Neural crest cell (in vitro differentiated cells): Measurements from ENCODE around the gene PTPN13. TPM values are rescaled to one million over a fixed set of nuclear protein-coding genes. Genes with fewer than 3 reads are reported as not detected.

Experiments
- DNase-seq: peaks from one replicate; pipeline ENCODE4 v3.0.0; 2021; ENCODE audit warnings: low read depth, mixed read lengths, low spot score
- H3K27ac Mint-ChIP-seq: one replicate; pipeline ENCODE4 v1.8.0; 2021; ENCODE audit warnings: mild to moderate bottlenecking, mixed read lengths; ENCODE audit not compliant: unreplicated experiment
- H3K27me3 Mint-ChIP-seq: 2 replicates; pipeline ENCODE4 v1.8.0; 2021; ENCODE audit warnings: low read depth, mild to moderate bottlenecking, mixed read lengths
- H3K36me3 Mint-ChIP-seq: 2 replicates; pipeline ENCODE4 v1.8.0; 2021; ENCODE audit warnings: low read depth, mild to moderate bottlenecking, mixed read lengths
- H3K4me1 Mint-ChIP-seq: 2 replicates; pipeline ENCODE4 v1.8.0; 2021; ENCODE audit warnings: mixed read lengths
- H3K4me3 Mint-ChIP-seq: one replicate; pipeline ENCODE4 v1.8.0; 2021; ENCODE audit warnings: mild to moderate bottlenecking, mixed read lengths
- H3K9me3 Mint-ChIP-seq: 2 replicates; pipeline ENCODE4 v1.8.0; 2021; ENCODE audit warnings: mixed read lengths
- CTCF ChIP-seq: fragments of 200-600 bp; sonication (generic); conservative IDR thresholded peaks from 2 replicates; pipeline ENCODE4 v1.5.0; 2021; ENCODE audit warnings: antibody characterized with exemption, mild to moderate bottlenecking
- total RNA-seq: library from RNA; stranded (reverse); gene quantifications from 2 replicates; pipeline ENCODE4 v1.2.1, GENCODE V29; 2021

Gene PTPN13
- total RNA-seq, 1 donor from 2014 or later, result 65.6 TPM

GRCh38 chr4:86657910-86658309 is 63.8 kb downstream of the PTPN13 start:
- Mint-ChIP-seq H3K4me1 (peaks cover 14% of the 10 kb centered on the region), H3K27me3 (no peaks in the 10 kb centered on the region), H3K27ac (no peak overlapping the region), H3K9me3 (peaks cover 11% of the 10 kb centered on the region), H3K36me3 (peaks cover 40% of the 10 kb centered on the region), H3K4me3 (no peak overlapping the region)
- DNase-seq, result no peak
- no peak for TF ChIP-seq CTCF

GRCh38 chr4:86660401-86660800 is 66.3 kb downstream of the PTPN13 start:
- Mint-ChIP-seq H3K9me3 (peaks cover 2% of the 10 kb centered on the region), H3K27ac (no peak overlapping the region), H3K36me3 (peaks cover 21% of the 10 kb centered on the region), H3K4me3 (no peak overlapping the region), H3K4me1 (peaks cover 34% of the 10 kb centered on the region), H3K27me3 (no peaks in the 10 kb centered on the region)
- TF ChIP-seq CTCF, result no peak
- no peak for DNase-seq

GRCh38 chr4:86661006-86661405 is 66.9 kb downstream of the PTPN13 start:
- Mint-ChIP-seq H3K9me3 (no peaks in the 10 kb centered on the region), H3K27me3 (no peaks in the 10 kb centered on the region), H3K36me3 (peaks cover 16% of the 10 kb centered on the region), H3K27ac (no peak overlapping the region), H3K4me3 (no peak overlapping the region), H3K4me1 (peaks cover 39% of the 10 kb centered on the region)
- TF ChIP-seq CTCF, result no peak
- DNase-seq, result no peak

GRCh38 chr4:86661418-86661817 is 67.3 kb downstream of the PTPN13 start:
- no peak for DNase-seq
- no peak for TF ChIP-seq CTCF
- Mint-ChIP-seq H3K4me3 (no peak overlapping the region), H3K36me3 (peaks cover 15% of the 10 kb centered on the region), H3K9me3 (no peaks in the 10 kb centered on the region), H3K27ac (no peak overlapping the region), H3K27me3 (no peaks in the 10 kb centered on the region), H3K4me1 (peaks cover 39% of the 10 kb centered on the region)

- H3K27me3 Mint-ChIP-seq, result no peaks in the 10 kb centered on the region
- H3K27ac Mint-ChIP-seq, result no peak overlapping the region
- no peak for TF ChIP-seq CTCF
- H3K4me3 Mint-ChIP-seq, result no peak overlapping the region
- DNase-seq, result no peak
- H3K4me1 Mint-ChIP-seq, result peaks cover 43% of the 10 kb centered on the region
- H3K9me3 Mint-ChIP-seq, result no peaks in the 10 kb centered on the region
- no peaks in the 10 kb centered on the region for H3K36me3 Mint-ChIP-seq
These were observed 70.8 kb downstream of the PTPN13 start for GRCh38 chr4:86664959-86665358.

GRCh38 chr4:86670298-86670697 is 76.2 kb downstream of the PTPN13 start:
- Mint-ChIP-seq H3K36me3 (peaks cover 19% of the 10 kb centered on the region), H3K27ac (no peak overlapping the region), H3K9me3 (peaks cover 4% of the 10 kb centered on the region), H3K4me3 (no peak overlapping the region), H3K27me3 (no peaks in the 10 kb centered on the region), H3K4me1 (peaks cover 9% of the 10 kb centered on the region)
- TF ChIP-seq CTCF, result no peak
- no peak for DNase-seq
